GM21529 (cell line): ENCODE results near the gene FAM20C.
"Not testable (repeated sequence)": the region's sequence is repeated elsewhere in the genome, so short reads cannot be mapped to it uniquely, and the experiment has no call there.

ENCODE experiments used
- ATAC-seq: cut with Tn5 transposase; IDR thresholded peaks from one replicate; pipeline ENCODE4 v1.9.1; 2021; ENCODE audit not compliant: unreplicated experiment

The FAM20C gene

GRCh38 chr7:191105-191980 lies 1.0 kb upstream of the FAM20C start:
- no peak for ATAC-seq

GRCh38 chr7:192701-193480 lies 520 bp downstream of the FAM20C start:
- ATAC-seq = no peak

GRCh38 chr7:193481-194251 lies 1.3 kb downstream of the FAM20C start:
- no peak for ATAC-seq

GRCh38 chr7:194252-195009 lies 2.1 kb downstream of the FAM20C start:
- ATAC-seq = no peak

GRCh38 chr7:195010-195829 lies 2.8 kb downstream of the FAM20C start:
- ATAC-seq = no peak

- ATAC-seq = no peak
These were observed 3.4 kb downstream of the FAM20C start for GRCh38 chr7:195830-196128.

- ATAC-seq = no peak
These were observed 3.9 kb downstream of the FAM20C start for GRCh38 chr7:196283-196682.

GRCh38 chr7:196778-197321 lies 4.5 kb downstream of the FAM20C start:
- ATAC-seq = no peak

GRCh38 chr7:197413-198335 lies 5.3 kb downstream of the FAM20C start:
- no peak for ATAC-seq

GRCh38 chr7:199483-200249 lies 7.3 kb downstream of the FAM20C start:
- ATAC-seq = no peak

GRCh38 chr7:200290-200689 lies 7.9 kb downstream of the FAM20C start:
- no peak for ATAC-seq

GRCh38 chr7:200704-201103 lies 8.3 kb downstream of the FAM20C start:
- ATAC-seq = no peak

- no peak for ATAC-seq
These were observed 12.0 kb downstream of the FAM20C start for GRCh38 chr7:204326-204725.

GRCh38 chr7:205115-206010 lies 13.0 kb downstream of the FAM20C start:
- ATAC-seq = no peak

GRCh38 chr7:206351-206750 lies 14.0 kb downstream of the FAM20C start:
- ATAC-seq = not testable (repeated sequence)

- no peak for ATAC-seq
These were observed 15.2 kb downstream of the FAM20C start for GRCh38 chr7:207418-208129.
